ENCODE results near the gene EFTUD2.

EFTUD2 gene

DNA sequence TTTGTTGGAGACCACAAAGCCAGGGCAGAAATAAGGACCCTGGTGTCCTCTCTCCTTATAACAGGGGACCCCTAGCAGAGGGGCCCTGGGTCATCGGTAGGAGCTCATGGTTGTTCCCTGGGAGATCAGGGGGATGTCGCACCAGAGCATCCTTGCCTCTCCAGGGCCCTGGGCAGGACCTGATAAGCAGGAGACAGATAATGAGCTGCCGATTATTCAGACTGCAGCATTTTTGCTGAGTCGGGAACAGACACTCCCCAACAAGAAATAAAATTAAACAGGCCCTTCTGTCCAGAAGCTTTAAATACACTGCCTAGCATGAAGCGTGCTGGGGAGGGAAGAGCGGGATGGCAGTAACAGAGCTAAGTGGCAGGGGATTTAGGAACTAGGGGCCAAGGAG, 31.4 kb upstream of the EFTUD2 start:
- H3K4me3 ChIP-seq (ENCODE audit: low read depth, low read length): no peak overlapping the region
- no peak for TF ChIP-seq CTCF (IDR thresholded peaks at IDR 0.05; ENCODE audit: borderline replicate concordance, insufficient read depth, low read depth, low read length)

DNA sequence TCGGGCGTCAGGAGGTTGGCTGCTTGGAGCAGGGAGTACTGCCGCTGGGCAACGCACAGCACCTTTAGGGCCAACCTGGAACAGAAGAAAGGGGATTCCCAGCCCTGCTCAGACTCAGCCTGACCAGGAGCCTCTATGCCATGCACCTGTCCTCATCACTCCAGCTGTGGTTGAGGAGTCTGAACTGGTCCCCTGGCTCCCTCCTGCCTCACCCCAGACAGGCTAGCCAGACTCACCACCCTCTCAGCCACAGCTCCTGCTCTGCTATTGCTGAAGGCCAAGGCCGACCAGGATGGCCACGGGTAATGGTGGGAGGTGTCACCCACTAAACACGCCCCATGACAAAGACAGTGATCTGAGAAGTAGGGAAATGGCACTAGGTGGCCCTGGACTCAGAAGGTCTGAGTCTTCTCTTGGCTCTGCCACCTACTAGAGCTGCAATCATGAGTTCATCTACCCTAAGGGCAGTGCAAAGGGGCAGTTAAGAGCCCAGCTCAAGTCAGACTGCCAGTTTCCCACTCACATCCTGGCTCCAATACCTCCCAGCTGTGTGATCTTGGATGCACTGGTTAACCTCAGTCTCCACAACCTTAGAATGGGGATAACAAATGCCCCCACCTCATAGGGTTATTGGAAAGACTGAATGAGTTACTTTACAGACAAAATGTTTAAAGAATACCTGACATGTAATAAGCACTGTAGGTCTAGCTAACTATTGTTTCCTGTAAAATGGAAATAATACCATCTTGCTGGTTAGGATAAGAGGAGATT, 29.9 kb upstream of the EFTUD2 start:
- TF ChIP-seq CTCF (IDR thresholded peaks at IDR 0.05; ENCODE audit: borderline replicate concordance, insufficient read depth, low read depth, low read length): no peak
- no peak overlapping the region for H3K4me3 ChIP-seq (ENCODE audit: low read depth, low read length)

GRCh38 chr17:44928136-44928535, 28.9 kb upstream of the EFTUD2 start:
- TF ChIP-seq CTCF (IDR thresholded peaks at IDR 0.05; ENCODE audit: borderline replicate concordance, insufficient read depth, low read depth, low read length): no peak

GRCh38 chr17:44927696-44928095, 28.5 kb upstream of the EFTUD2 start:
- H3K4me3 ChIP-seq (ENCODE audit: low read depth, low read length): no peak overlapping the region
- TF ChIP-seq CTCF (IDR thresholded peaks at IDR 0.05; ENCODE audit: borderline replicate concordance, insufficient read depth, low read depth, low read length): no peak

More at GRCh38 chr17:44928136-44928535, 28.9 kb upstream of the EFTUD2 start:
- H3K4me3 ChIP-seq (ENCODE audit: low read depth, low read length): no peak overlapping the region

DNA sequence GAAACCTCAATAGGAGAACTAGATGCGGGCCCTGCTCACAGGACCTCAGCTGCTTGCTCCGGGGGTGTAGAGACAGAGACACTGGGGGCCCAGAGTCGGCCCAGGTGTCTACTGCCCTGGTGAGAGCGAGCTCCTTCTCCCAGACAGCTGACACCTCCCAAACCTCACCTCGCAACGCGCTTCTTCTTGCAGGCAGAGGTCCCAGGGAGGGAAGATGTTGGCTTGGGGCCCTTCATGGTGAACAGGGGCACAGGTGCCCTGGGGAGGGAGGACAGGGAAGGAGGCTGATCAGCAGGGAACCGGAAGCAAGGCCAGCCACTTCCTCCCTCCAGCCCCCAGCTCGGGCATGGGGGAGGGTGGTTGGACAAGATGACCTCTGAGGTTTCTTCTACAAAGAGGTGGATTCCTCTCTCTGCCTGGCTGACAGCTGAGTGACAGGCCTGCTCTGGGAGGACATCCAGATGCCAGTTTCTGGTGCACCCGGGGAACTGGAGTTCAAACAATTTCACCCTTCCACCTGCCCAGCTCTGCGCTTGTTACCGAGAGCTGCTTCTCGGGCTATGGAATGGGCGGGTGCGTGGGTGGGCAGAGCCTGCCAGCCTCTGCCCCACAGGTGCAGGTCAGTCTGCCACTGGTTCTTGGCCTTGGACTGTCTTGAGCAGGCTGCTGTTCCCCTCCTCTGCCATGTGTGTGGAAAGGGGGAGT, 27.7 kb upstream of the EFTUD2 start:
- no peak overlapping the region for H3K4me3 ChIP-seq (ENCODE audit: low read depth, low read length)
- no peak for TF ChIP-seq CTCF (IDR thresholded peaks at IDR 0.05; ENCODE audit: borderline replicate concordance, insufficient read depth, low read depth, low read length)

DNA sequence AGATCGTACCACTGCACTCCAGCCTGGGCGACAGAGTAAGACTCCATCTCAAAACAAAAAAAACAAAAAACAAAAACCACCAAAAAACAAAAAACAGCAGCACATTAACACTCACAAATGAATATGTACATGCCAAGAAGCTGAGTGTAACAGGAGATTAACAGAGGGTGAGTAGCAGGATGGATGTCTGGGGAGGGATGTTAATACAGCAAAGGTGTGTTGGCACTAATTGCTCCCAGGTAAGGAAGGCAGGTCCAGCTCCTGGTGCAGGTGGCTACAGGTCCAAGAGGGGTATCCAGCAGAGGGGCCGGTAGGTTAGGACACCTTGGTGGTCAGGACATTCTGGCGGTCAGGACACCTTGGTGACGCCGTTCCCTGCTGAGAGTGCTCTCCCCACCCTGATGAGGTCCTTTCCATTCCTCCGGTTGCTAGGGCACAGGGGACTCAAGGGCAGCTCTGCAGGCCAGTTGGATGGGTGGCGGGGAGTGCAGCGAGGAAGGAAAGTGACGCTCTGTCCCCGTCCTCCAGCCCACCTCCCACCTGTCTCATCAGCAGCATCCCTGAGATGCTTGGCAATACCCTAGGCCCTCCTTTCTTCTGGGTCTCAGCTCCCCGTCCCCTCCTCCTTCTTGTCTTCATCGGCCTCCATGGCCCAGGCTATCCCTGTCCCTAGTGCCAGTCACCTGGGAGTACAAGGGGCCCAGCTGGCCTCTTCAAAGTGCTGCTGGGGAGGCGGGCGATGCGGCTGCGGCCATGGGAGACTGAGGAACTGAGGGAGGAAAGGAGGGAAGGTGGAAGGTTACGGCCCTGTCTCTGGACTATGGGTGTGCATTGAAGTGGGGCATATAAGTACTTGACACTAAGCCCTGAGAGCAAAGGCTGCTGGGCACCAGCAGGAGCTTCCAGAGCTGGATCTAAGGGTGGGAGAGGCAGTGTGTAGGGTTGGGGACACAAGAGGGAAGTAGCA, 26.8 kb upstream of the EFTUD2 start:
- TF ChIP-seq CTCF (IDR thresholded peaks at IDR 0.05; ENCODE audit: borderline replicate concordance, insufficient read depth, low read depth, low read length): no peak
- no peak overlapping the region for H3K4me3 ChIP-seq (ENCODE audit: low read depth, low read length)

Data from GM12875 (cell line).